CD14-positive monocyte (primary cell): ENCODE measurements around the gene PTPRQ. TPM values are rescaled to one million over a fixed set of nuclear protein-coding genes. Genes with fewer than 3 reads are reported as not detected.

Source experiments
- DNase-seq, 3 donors: peaks; one replicate each; pipeline ENCODE4 v3.0.0-alpha.2; 2011 to 2022
- H2AFZ ChIP-seq: 2 replicates; pipeline ENCODE4 v1.6.0; 2012; ENCODE audit warnings: mild to moderate bottlenecking, low read depth, low read length, inconsistent platforms; ENCODE audit not compliant: insufficient read depth, poor library complexity, severe bottlenecking
- H3K27ac ChIP-seq, 2 donors: 1 replicate in 1 of 2; 2 replicates in 1 of 2; pipeline ENCODE4 v1.5.1; 2012 to 2013; ENCODE audit warnings: low read length in 2 of 2, control low read depth in 1 of 2, inconsistent platforms in 1 of 2, low read depth in 1 of 2, mild to moderate bottlenecking in 1 of 2
- H3K27me3 ChIP-seq, 2 donors: one replicate each; pipeline versions ENCODE4 v1.6.0 to v1.6.1; 2011 to 2013; ENCODE audit warnings: low read length in 2 of 2; ENCODE audit not compliant: control insufficient read depth in 2 of 2, insufficient read depth in 2 of 2
- H3K36me3 ChIP-seq, 2 donors: replicated peaks in 1 of 2; 1 replicate in 1 of 2; 2 replicates in 1 of 2; pipeline versions ENCODE4 v1.5.1 to v1.6.1; 2012 to 2013; ENCODE audit warnings: low read length in 2 of 2, control low read depth in 1 of 2, inconsistent platforms in 1 of 2, mild to moderate bottlenecking in 1 of 2; ENCODE audit not compliant: insufficient read depth in 2 of 2, control insufficient read depth in 1 of 2
- H3K4me1 ChIP-seq, 2 donors: 1 replicate in 1 of 2; 2 replicates in 1 of 2; pipeline versions ENCODE4 v1.5.1 to v1.6.1; 2012 to 2013; ENCODE audit warnings: low read length in 2 of 2, control low read depth in 1 of 2, inconsistent platforms in 1 of 2, mild to moderate bottlenecking in 1 of 2, moderate library complexity in 1 of 2; ENCODE audit not compliant: insufficient read depth in 2 of 2, control insufficient read depth in 1 of 2
- H3K4me2 ChIP-seq: replicated peaks from 2 replicates; pipeline ENCODE3; 2012; ENCODE audit warnings: low read length, moderate library complexity, mild to moderate bottlenecking; ENCODE audit not compliant: poor library complexity, severe bottlenecking; ENCODE audit errors: extremely low read depth
- H3K4me3 ChIP-seq, 3 experiments: fragments of 200-600 bp in 1 of 3; sonication (generic) in 1 of 3; replicated peaks in 1 of 3; 1 replicate in 2 of 3; 2 replicates in 1 of 3; pipeline ENCODE4 v1.5.1; 2011 to 2013; ENCODE audit warnings: low read length in 3 of 3, mild to moderate bottlenecking in 3 of 3, control low read depth in 2 of 3, low read depth in 2 of 3, inconsistent platforms in 1 of 3, moderate library complexity in 1 of 3
- H3K79me2 ChIP-seq: 2 replicates; pipeline ENCODE4 v1.6.0; 2012; ENCODE audit warnings: mild to moderate bottlenecking, control low read depth, inconsistent platforms, low read length, moderate library complexity; ENCODE audit not compliant: insufficient read depth
- H3K9ac ChIP-seq: 2 replicates; pipeline ENCODE4 v1.6.0; 2017; ENCODE audit warnings: low read length, mild to moderate bottlenecking; ENCODE audit not compliant: insufficient read depth, poor library complexity, severe bottlenecking
- H3K9me3 ChIP-seq, 2 donors: replicated peaks in 1 of 2; 1 replicate in 1 of 2; 2 replicates in 1 of 2; pipeline versions ENCODE4 v1.5.1 to v1.6.1; 2012 to 2013; ENCODE audit warnings: low read length in 2 of 2, control low read depth in 1 of 2; ENCODE audit not compliant: control insufficient read depth in 1 of 2, insufficient read depth in 1 of 2
- H4K20me1 ChIP-seq: 2 replicates; pipeline ENCODE4 v1.6.0; 2012; ENCODE audit warnings: mild to moderate bottlenecking, low read length, control low read depth, moderate library complexity; ENCODE audit not compliant: insufficient read depth
- H3K27ac Mint-ChIP-seq, 7 donors: one replicate each; pipeline ENCODE4 v1.8.0; 2020; ENCODE audit warnings: mild to moderate bottlenecking in 7 of 7, mixed read lengths in 7 of 7, moderate library complexity in 6 of 7, inconsistent platforms in 2 of 7
- H3K27me3 Mint-ChIP-seq, 3 donors: one replicate each; pipeline ENCODE4 v1.8.0; 2021 to 2022; ENCODE audit warnings: low read depth in 3 of 3, mild to moderate bottlenecking in 3 of 3, mixed read lengths in 3 of 3, moderate library complexity in 3 of 3, inconsistent platforms in 1 of 3
- H3K36me3 Mint-ChIP-seq, 2 donors: one replicate each; pipeline ENCODE4 v1.8.0; 2020; ENCODE audit warnings: mixed read lengths in 2 of 2, inconsistent platforms in 1 of 2, mild to moderate bottlenecking in 1 of 2
- H3K4me1 Mint-ChIP-seq: one replicate; pipeline ENCODE4 v1.8.0; 2020; ENCODE audit warnings: mild to moderate bottlenecking, mixed read lengths
- H3K4me3 Mint-ChIP-seq, 2 donors: one replicate each; pipeline ENCODE4 v1.8.0; 2020; ENCODE audit warnings: mild to moderate bottlenecking in 2 of 2, mixed read lengths in 2 of 2, moderate library complexity in 1 of 2
- H3K9me3 Mint-ChIP-seq, 7 donors: one replicate each; pipeline ENCODE4 v1.8.0; 2020 to 2022; ENCODE audit warnings: mixed read lengths in 7 of 7, mild to moderate bottlenecking in 6 of 7, moderate library complexity in 6 of 7, inconsistent platforms in 2 of 7
- CTCF ChIP-seq: fragments of 200-600 bp; IDR thresholded peaks from one replicate; pipeline ENCODE4 v1.8.0; 2022; ENCODE audit warnings: antibody characterized with exemption, mild to moderate bottlenecking
- WGBS: methylation state at CpG from one replicate; pipeline ENCODE4 v1.1.5; 2013; ENCODE audit warnings: missing lambda C conversion rate; ENCODE audit not compliant: insufficient coverage; 5-methylcytosine and 5-hydroxymethylcytosine counted together
- intact Hi-C, 2 donors: fragments of 100-400 bp; cut with micrococcal nuclease; formaldehyde crosslinking; loops; one replicate each; pipeline versions ENCODE4 v1.15.0 to v1.15.1; 2023
- polyA plus RNA-seq, 3 donors: library from polyadenylated mRNA; depleted of rRNA in 1 of 3; unstranded in 2 of 3; stranded (reverse) in 1 of 3; fragments of 300-500 nt in 2 of 3; fragments of >200 nt in 1 of 3; fragmentation: Illumina TruSeq in 2 of 3; gene quantifications; 1 replicate in 2 of 3; 2 replicates in 1 of 3; pipeline ENCODE4 v1.2.3, GENCODE V29; 2012 to 2021

PTPRQ gene
- polyA plus RNA-seq, 3 donors: not detected

GRCh38 chr12:80625901-80626300 is 181.9 kb downstream of the PTPRQ start:
- Histone ChIP-seq H4K20me1 (no peaks in the 10 kb centered on the region), H3K4me1 (no peaks in the 10 kb centered on the region), H3K4me2 (no peak overlapping the region), H2AFZ (no peak overlapping the region), H3K4me3 (no peak overlapping the region), H3K27ac (no peak overlapping the region), H3K9ac (no peak overlapping the region), H3K27me3 (no peaks in the 10 kb centered on the region), H3K36me3 (no peaks in the 10 kb centered on the region), H3K9me3 (no peaks in the 10 kb centered on the region), H3K79me2 (no peaks in the 10 kb centered on the region)
- Mint-ChIP-seq H3K9me3 (peaks cover 0 to 2% (median 0%) of the 10 kb centered on the region in 7 donors), H3K4me3 (no peak overlapping the region), H3K36me3 (no peaks in the 10 kb centered on the region), H3K4me1 (no peaks in the 10 kb centered on the region), H3K27me3 (peaks cover 0 to 2% (median 0%) of the 10 kb centered on the region in 3 donors), H3K27ac (no peak overlapping the region)
- TF ChIP-seq CTCF: no peak
- WGBS: 40% methylated on average over 1 of the region's 3 CpGs
- no peak for DNase-seq
- intact Hi-C loops: no loop called here

- Histone ChIP-seq H2AFZ (no peak overlapping the region), H3K27ac (no peak overlapping the region), H3K4me2 (no peak overlapping the region), H3K4me1 (no peaks in the 10 kb centered on the region), H3K27me3 (no peaks in the 10 kb centered on the region), H4K20me1 (no peaks in the 10 kb centered on the region), H3K36me3 (no peaks in the 10 kb centered on the region), H3K9me3 (no peaks in the 10 kb centered on the region), H3K4me3 (no peak overlapping the region), H3K9ac (no peak overlapping the region), H3K79me2 (no peaks in the 10 kb centered on the region)
- no peak overlapping the region for H3K4me3 Mint-ChIP-seq
- TF ChIP-seq CTCF: no peak
- no peak for DNase-seq
- H3K9me3 Mint-ChIP-seq: peaks cover 0 to 2% (median 0%) of the 10 kb centered on the region in 7 donors
- H3K27ac Mint-ChIP-seq: no peak overlapping the region
- intact Hi-C loops: no loop called here
- H3K27me3 Mint-ChIP-seq: peaks cover 0 to 2% (median 0%) of the 10 kb centered on the region in 3 donors
- no peaks in the 10 kb centered on the region for H3K4me1 Mint-ChIP-seq
- no peaks in the 10 kb centered on the region for H3K36me3 Mint-ChIP-seq
Observed at GRCh38 chr12:80627782-80628181, 183.7 kb downstream of the PTPRQ start.
